ENCODE data around the gene FBXL19. TPM values are rescaled to one million over a fixed set of nuclear protein-coding genes. Genes with fewer than 3 reads are reported as not detected.
A peak's percentile ranks its signal among the peaks of the same experiment; 100 is the strongest.

The FBXL19 gene
- total and polyA plus RNA-seq, 9 of the 15 experiments (the other 6 are each of a cell fraction or from before 2014, with no cell fraction given) = 0.13 to 48.0 (median 13.5) TPM; not detected in 1

DNA sequence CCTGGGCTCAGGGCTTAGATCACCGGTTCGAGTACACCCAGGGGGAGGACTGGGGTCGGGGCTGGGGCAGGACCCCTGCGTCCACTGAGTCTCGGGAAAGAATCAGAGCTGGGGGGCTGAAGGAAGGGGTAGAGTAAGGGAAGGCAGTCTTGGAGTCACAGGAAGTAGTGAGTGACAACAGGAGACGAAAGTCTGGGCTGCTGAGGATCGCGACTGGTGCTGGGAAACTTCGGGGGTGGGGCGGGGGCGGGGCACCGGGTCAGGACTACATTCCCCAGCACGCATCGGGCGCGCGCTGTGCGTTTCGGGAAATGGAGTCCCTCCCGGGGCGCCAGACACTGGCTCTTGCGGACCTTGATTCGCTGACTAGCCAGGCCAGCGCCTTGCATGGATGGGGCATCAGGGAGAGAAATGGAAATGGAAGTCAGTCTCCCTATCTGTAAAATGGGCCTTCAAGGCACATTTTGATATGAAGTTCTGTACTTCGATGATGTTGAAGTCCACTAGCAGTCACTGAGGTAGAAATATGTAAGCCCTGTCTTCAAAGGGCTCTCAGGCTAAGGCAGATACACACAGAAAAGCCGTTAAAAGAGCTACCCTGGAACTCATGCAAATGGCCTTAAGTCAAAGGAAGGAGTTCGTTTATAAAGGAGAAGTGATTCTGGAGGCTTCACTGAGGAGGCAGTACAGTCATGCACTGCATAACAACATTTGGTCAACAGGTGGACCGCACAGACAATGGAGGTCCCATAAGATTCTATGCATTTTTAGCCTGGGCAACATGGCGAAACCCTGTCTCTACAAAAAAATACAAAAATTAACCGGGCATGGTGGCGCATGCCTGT, 26.3 kb upstream of the FBXL19 start (continued):
- TF ChIP-seq, protein P1, sequence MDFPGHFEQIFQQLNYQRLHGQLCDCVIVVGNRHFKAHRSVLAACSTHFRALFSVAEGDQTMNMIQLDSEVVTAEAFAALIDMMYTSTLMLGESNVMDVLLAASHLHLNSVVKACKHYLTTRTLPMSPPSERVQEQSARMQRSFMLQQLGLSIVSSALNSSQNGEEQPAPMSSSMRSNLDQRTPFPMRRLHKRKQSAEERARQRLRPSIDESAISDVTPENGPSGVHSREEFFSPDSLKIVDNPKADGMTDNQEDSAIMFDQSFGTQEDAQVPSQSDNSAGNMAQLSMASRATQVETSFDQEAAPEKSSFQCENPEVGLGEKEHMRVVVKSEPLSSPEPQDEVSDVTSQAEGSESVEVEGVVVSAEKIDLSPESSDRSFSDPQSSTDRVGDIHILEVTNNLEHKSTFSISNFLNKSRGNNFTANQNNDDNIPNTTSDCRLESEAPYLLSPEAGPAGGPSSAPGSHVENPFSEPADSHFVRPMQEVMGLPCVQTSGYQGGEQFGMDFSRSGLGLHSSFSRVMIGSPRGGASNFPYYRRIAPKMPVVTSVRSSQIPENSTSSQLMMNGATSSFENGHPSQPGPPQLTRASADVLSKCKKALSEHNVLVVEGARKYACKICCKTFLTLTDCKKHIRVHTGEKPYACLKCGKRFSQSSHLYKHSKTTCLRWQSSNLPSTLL (IDR thresholded peaks at IDR 0.05) = no peak
- no peak for TF ChIP-seq ARHGAP35 (IDR thresholded peaks at IDR 0.05; ENCODE audit: partially characterized antibody)
- no peak for TF ChIP-seq CCNT2 (IDR thresholded peaks at IDR 0.05; ENCODE audit: borderline replicate concordance, extremely low read depth, insufficient read length, low read depth, low read length)
- TF ChIP-seq TRIM28 (IDR thresholded peaks at IDR 0.05) = no peak
- TF ChIP-seq GABPA (tag; conservative IDR thresholded peaks at IDR 0.05; ENCODE audit: low read depth) = peak; percentile 69; the same call in 1 of the 2 replicates
- TF ChIP-seq, protein P2, sequence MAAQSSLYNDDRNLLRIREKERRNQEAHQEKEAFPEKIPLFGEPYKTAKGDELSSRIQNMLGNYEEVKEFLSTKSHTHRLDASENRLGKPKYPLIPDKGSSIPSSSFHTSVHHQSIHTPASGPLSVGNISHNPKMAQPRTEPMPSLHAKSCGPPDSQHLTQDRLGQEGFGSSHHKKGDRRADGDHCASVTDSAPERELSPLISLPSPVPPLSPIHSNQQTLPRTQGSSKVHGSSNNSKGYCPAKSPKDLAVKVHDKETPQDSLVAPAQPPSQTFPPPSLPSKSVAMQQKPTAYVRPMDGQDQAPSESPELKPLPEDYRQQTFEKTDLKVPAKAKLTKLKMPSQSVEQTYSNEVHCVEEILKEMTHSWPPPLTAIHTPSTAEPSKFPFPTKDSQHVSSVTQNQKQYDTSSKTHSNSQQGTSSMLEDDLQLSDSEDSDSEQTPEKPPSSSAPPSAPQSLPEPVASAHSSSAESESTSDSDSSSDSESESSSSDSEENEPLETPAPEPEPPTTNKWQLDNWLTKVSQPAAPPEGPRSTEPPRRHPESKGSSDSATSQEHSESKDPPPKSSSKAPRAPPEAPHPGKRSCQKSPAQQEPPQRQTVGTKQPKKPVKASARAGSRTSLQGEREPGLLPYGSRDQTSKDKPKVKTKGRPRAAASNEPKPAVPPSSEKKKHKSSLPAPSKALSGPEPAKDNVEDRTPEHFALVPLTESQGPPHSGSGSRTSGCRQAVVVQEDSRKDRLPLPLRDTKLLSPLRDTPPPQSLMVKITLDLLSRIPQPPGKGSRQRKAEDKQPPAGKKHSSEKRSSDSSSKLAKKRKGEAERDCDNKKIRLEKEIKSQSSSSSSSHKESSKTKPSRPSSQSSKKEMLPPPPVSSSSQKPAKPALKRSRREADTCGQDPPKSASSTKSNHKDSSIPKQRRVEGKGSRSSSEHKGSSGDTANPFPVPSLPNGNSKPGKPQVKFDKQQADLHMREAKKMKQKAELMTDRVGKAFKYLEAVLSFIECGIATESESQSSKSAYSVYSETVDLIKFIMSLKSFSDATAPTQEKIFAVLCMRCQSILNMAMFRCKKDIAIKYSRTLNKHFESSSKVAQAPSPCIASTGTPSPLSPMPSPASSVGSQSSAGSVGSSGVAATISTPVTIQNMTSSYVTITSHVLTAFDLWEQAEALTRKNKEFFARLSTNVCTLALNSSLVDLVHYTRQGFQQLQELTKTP (IDR thresholded peaks at IDR 0.05; ENCODE audit: low read depth in 1 of 2, partially characterized antibody in 2 of 2) = peak; percentile 40 to 97
- peak; percentile 9; the same call in 1 of the 2 replicates for TF ChIP-seq NR2C1 (IDR thresholded peaks at IDR 0.05)
- TF ChIP-seq NR2C1 (tag; IDR thresholded peaks at IDR 0.05) = peak; percentile 79
- peak; percentile 99 for TF ChIP-seq HCFC1 (IDR thresholded peaks at IDR 0.05; ENCODE audit: low read depth, low read length)
- no peak for TF ChIP-seq ESRRB (CRISPR knock-in tag; IDR thresholded peaks at IDR 0.05; ENCODE audit: borderline replicate concordance)
- TF ChIP-seq NR4A1 (CRISPR knock-in tag; IDR thresholded peaks at IDR 0.05) = no peak
- TF ChIP-seq NR4A1 (tag; IDR thresholded peaks at IDR 0.05) = no peak
- peak; percentile 94 to 98 for TF ChIP-seq SIX5 (IDR thresholded peaks at IDR 0.05; ENCODE audit: borderline replicate concordance in 1 of 2, insufficient read depth in 1 of 2, low read depth in 1 of 2, low read length in 2 of 2)
- TF ChIP-seq, protein P3, sequence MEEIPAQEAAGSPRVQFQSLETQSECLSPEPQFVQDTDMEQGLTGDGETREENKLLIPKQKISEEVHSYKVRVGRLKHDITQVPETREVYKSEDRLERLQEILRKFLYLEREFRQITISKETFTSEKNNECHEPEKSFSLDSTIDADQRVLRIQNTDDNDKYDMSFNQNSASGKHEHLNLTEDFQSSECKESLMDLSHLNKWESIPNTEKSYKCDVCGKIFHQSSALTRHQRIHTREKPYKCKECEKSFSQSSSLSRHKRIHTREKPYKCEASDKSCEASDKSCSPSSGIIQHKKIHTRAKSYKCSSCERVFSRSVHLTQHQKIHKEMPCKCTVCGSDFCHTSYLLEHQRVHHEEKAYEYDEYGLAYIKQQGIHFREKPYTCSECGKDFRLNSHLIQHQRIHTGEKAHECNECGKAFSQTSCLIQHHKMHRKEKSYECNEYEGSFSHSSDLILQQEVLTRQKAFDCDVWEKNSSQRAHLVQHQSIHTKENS (CRISPR knock-in tag; IDR thresholded peaks at IDR 0.05) = no peak
- TF ChIP-seq ZNF766 (CRISPR knock-in tag; conservative IDR thresholded peaks at IDR 0.05) = peak; percentile 91
- TF ChIP-seq RB1 (IDR thresholded peaks at IDR 0.05; ENCODE audit: low read depth) = 0 out of 2 replicates have a peak, but pooled peaks have one; percentile 17
- TF ChIP-seq XRCC5 (IDR thresholded peaks at IDR 0.05; ENCODE audit: low read depth, low read length) = no peak
- TF ChIP-seq, protein P4, sequence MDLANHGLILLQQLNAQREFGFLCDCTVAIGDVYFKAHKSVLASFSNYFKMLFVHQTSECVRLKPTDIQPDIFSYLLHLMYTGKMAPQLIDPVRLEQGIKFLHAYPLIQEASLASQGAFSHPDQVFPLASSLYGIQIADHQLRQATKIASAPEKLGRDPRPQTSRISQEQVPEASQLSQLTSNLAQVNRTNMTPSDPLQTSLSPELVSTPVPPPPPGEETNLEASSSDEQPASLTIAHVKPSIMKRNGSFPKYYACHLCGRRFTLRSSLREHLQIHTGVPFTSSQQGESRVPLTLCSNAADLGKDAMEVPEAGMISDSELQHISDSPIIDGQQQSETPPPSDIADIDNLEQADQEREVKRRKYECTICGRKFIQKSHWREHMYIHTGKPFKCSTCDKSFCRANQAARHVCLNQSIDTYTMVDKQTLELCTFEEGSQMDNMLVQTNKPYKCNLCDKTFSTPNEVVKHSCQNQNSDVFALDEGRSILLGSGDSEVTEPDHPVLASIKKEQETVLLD (IDR thresholded peaks at IDR 0.05) = no peak
- TF ChIP-seq BACH1 (tag; IDR thresholded peaks at IDR 0.05) = 0 out of 2 replicates have a peak, but pooled peaks have one; percentile 45

All from K562 (cell line).